Measurements from ENCODE around the gene BCAR3.
"Not testable (repeated sequence)": the region's sequence is repeated elsewhere in the genome, so short reads cannot be mapped to it uniquely, and the experiment has no call there.

Gene BCAR3

DNA sequence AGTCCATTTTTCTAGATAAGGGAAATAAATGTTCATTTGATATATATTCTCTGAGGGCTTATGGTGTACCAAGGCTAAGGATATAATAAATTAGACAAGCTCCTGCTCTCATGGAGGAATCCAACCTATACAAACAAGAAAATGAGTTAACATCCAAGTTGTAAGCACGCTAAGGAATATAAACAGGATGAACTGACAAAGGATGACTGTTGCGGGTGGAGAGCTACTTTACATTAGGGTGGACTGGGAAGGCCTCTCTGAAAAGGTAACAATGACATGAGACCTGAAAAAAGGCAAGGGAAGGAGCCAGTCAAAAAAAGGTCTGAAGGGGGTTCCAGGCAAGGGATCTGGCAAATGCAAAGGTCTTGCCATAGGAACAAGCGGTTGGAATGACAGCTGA, 3.1 kb downstream of the BCAR3 start:
- H3K4me3 ChIP-seq (ENCODE audit: low read depth, low read length): no peak overlapping the region
- TF ChIP-seq, protein P1, sequence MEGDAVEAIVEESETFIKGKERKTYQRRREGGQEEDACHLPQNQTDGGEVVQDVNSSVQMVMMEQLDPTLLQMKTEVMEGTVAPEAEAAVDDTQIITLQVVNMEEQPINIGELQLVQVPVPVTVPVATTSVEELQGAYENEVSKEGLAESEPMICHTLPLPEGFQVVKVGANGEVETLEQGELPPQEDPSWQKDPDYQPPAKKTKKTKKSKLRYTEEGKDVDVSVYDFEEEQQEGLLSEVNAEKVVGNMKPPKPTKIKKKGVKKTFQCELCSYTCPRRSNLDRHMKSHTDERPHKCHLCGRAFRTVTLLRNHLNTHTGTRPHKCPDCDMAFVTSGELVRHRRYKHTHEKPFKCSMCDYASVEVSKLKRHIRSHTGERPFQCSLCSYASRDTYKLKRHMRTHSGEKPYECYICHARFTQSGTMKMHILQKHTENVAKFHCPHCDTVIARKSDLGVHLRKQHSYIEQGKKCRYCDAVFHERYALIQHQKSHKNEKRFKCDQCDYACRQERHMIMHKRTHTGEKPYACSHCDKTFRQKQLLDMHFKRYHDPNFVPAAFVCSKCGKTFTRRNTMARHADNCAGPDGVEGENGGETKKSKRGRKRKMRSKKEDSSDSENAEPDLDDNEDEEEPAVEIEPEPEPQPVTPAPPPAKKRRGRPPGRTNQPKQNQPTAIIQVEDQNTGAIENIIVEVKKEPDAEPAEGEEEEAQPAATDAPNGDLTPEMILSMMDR (IDR thresholded peaks at IDR 0.05; ENCODE audit: low read depth, low read length, missing control alignments): no peak
- DNase-seq (ENCODE audit: low read depth): no peak
- in situ Hi-C loops (cut with HindIII; ENCODE audit: low sequenced_read_pairs): no loop called here

DNA sequence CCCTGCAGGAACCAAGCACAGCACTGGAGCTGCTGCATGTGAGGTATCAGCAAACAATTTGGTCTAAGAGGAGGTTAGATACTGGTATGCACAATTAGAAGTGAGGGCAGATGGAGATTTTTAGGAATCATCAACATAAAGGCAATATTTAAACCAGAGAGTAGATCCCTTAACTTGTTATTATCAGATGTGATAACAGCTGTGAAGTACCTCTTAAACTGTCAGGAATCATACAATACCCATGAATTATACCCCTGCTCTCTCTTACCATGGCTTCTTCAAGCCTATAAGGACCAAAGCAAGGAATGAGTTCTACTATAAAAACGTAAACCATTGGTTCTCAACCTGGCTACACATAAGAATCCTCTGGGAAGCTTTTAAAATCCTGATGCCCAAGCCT, 3.9 kb downstream of the BCAR3 start:
- in situ Hi-C loops (cut with HindIII; ENCODE audit: low sequenced_read_pairs): no loop called here
- TF ChIP-seq, protein P1 (IDR thresholded peaks at IDR 0.05; ENCODE audit: low read depth, low read length, missing control alignments): no peak
- H3K4me3 ChIP-seq (ENCODE audit: low read depth, low read length): no peak overlapping the region
- DNase-seq (ENCODE audit: low read depth): no peak

DNA sequence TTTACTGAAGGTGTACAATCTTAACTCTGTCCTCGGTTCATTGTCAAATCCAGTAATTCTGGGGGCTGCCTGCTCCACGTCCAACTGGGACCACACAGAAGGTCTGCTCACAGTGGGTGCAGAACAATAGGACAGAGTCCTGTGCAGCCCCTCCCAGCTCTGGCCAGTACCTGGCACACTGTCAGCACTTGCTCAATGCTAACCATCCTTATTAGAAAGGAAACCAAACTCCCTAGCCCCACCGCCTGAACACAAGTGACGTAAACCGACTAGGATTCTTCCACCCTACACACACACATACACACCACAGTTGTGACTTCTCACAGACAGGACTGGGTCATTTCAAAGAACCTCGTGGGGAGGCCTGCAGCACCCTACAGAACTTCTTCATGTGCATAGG, 5.2 kb downstream of the BCAR3 start:
- in situ Hi-C loops (cut with HindIII; ENCODE audit: low sequenced_read_pairs): no loop called here
- no peak for DNase-seq (ENCODE audit: low read depth)
- TF ChIP-seq, protein P1 (IDR thresholded peaks at IDR 0.05; ENCODE audit: low read depth, low read length, missing control alignments): no peak
- no peak overlapping the region for H3K4me3 ChIP-seq (ENCODE audit: low read depth, low read length)

- TF ChIP-seq, protein P1 (IDR thresholded peaks at IDR 0.05; ENCODE audit: low read depth, low read length, missing control alignments): no peak
- DNase-seq (ENCODE audit: low read depth): no peak
- no peak overlapping the region for H3K4me3 ChIP-seq (ENCODE audit: low read depth, low read length)
- in situ Hi-C loops (cut with HindIII; ENCODE audit: low sequenced_read_pairs): no loop called here
These were observed 5.7 kb downstream of the BCAR3 start for GRCh38 chr1:93675931-93676330.

DNA sequence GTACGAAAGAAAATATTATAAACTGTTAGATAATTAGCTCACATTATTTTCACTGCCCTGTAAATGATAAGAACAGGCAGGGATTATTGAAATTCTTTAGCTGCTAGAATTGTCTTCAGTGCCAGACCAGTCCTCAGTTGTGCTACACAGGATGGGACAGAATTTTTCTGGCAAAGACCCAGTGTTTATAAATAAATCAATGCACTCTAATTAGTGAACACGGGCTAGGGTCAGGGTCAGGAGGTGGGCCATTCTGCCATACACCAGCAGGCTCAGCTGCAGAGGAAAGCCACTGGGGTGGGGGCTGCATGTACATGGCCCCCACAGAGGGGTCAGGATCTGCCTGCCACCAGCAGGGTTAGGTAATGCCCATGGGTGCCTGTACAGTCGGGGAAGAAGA, 6.4 kb downstream of the BCAR3 start:
- TF ChIP-seq, protein P1 (IDR thresholded peaks at IDR 0.05; ENCODE audit: low read depth, low read length, missing control alignments): no peak
- H3K4me3 ChIP-seq (ENCODE audit: low read depth, low read length): no peak overlapping the region
- in situ Hi-C loops (cut with HindIII; ENCODE audit: low sequenced_read_pairs): no loop called here

DNA sequence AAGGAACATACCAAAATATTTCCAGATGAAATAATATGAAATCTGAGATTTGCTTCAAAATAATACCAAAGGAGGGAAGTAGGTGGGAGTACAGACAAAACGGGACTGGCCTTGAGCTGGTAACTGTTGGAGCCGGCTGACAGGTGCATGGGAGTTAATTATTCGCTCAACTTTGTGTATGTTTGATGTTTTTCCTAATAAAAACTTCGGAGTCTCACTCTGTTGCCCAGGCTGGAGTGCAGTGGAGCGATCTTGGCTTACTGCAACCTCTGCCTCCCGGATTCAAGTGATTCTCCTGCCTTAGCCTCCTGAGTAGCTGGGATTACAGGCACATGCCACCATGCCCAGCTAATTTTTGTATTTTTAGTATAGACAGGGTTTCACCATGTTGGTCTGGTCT, 7.6 kb downstream of the BCAR3 start:
- in situ Hi-C loops (cut with HindIII; ENCODE audit: low sequenced_read_pairs): loop anchor here (25.0 kb wide), 1 partner anchor 163 kb away; no protein-coding TSS in a partner anchor
- DNase-seq (ENCODE audit: low read depth): not testable (repeated sequence)

More for the DNA sequence above, 6.4 kb downstream of the BCAR3 start:
- no peak for DNase-seq (ENCODE audit: low read depth)

GRCh38 chr1:93673163-93673829, 8.3 kb downstream of the BCAR3 start:
- H3K4me3 ChIP-seq (ENCODE audit: low read depth, low read length): no peak overlapping the region
- TF ChIP-seq, protein P1 (IDR thresholded peaks at IDR 0.05; ENCODE audit: low read depth, low read length, missing control alignments): no peak
- DNase-seq (ENCODE audit: low read depth): no peak
- in situ Hi-C loops (cut with HindIII; ENCODE audit: low sequenced_read_pairs): loop anchor here (25.0 kb wide), 1 partner anchor 164 kb away; no protein-coding TSS in a partner anchor

More for the DNA sequence above, 7.6 kb downstream of the BCAR3 start:
- not testable (repeated sequence) for H3K4me3 ChIP-seq (ENCODE audit: low read depth, low read length)
